Epithelial cell of esophagus (primary cell): ENCODE measurements around the gene USH1C.

Experiments
- DNase-seq: peaks from one replicate; pipeline ENCODE4 v3.0.0; 2010; ENCODE audit warnings: low read depth
- H3K4me3 ChIP-seq: 2 replicates; pipeline ENCODE4 v1.5.1; 2011; ENCODE audit warnings: mild to moderate bottlenecking, low read length, control low read depth
- CTCF ChIP-seq: IDR thresholded peaks from 2 replicates; pipeline ENCODE4 v1.5.1; 2011; ENCODE audit warnings: low read depth, mild to moderate bottlenecking, low read length, control low read depth, inconsistent platforms; ENCODE audit not compliant: insufficient read depth; ENCODE audit errors: missing control alignments

The USH1C gene

GRCh38 chr11:17543041-17543440 lies 1.2 kb downstream of the USH1C start:
- no peak overlapping the region for H3K4me3 ChIP-seq
- TF ChIP-seq CTCF, result no peak
- no peak for DNase-seq

- no peak for TF ChIP-seq CTCF
- no peak overlapping the region for H3K4me3 ChIP-seq
- DNase-seq, result no peak
Observed at GRCh38 chr11:17542249-17542648, 2.0 kb downstream of the USH1C start.

GRCh38 chr11:17541330-17541885 lies 2.8 kb downstream of the USH1C start:
- TF ChIP-seq CTCF, result no peak
- peak; percentile 14 for DNase-seq
- H3K4me3 ChIP-seq, result no peak overlapping the region

GRCh38 chr11:17540807-17541206 lies 3.4 kb downstream of the USH1C start:
- no peak for TF ChIP-seq CTCF
- H3K4me3 ChIP-seq, result no peak overlapping the region
- no peak for DNase-seq

GRCh38 chr11:17538731-17539130 lies 5.5 kb downstream of the USH1C start:
- H3K4me3 ChIP-seq, result no peak overlapping the region
- DNase-seq, result no peak
- TF ChIP-seq CTCF, result no peak

- DNase-seq, result no peak
- TF ChIP-seq CTCF, result no peak
- H3K4me3 ChIP-seq, result no peak overlapping the region
Observed at GRCh38 chr11:17538054-17538453, 6.2 kb downstream of the USH1C start.

GRCh38 chr11:17537261-17537660 lies 7.0 kb downstream of the USH1C start:
- H3K4me3 ChIP-seq, result no peak overlapping the region
- no peak for DNase-seq
- TF ChIP-seq CTCF, result no peak
